Stimulated activated effector memory CD8-positive, alpha-beta T cell treated with anti-CD3 and anti-CD28 coated beads, Interleukin-12 subunit alpha, Interleukin-12 subunit beta, amount 100 ng/mL, for 72 hours (primary cell): ENCODE data around the gene ARHGDIA.
"Not testable (repeated sequence)": the region's sequence is repeated elsewhere in the genome, so short reads cannot be mapped to it uniquely, and the experiment has no call there.

ENCODE experiments used
- ATAC-seq: fragments of 150-1000 bp; cut with Tn5 transposase; 2 replicates; pipeline ENCODE4 v1.10.0; 2021
- DNase-seq, 2 donors: peaks; one replicate each; pipeline ENCODE4 v3.0.0; 2021 to 2022; ENCODE audit warnings: low spot score in 2 of 2
- H3K27ac Mint-ChIP-seq: one replicate; pipeline ENCODE4 v1.8.0; 2022; ENCODE audit warnings: mild to moderate bottlenecking, mixed read lengths
- H3K36me3 Mint-ChIP-seq: one replicate; pipeline ENCODE4 v1.8.0; 2022; ENCODE audit warnings: mild to moderate bottlenecking, mixed read lengths
- H3K4me1 Mint-ChIP-seq: one replicate; pipeline ENCODE4 v1.8.0; 2022; ENCODE audit warnings: mixed read lengths
- H3K4me3 Mint-ChIP-seq: one replicate; pipeline ENCODE4 v1.8.0; 2022; ENCODE audit warnings: mild to moderate bottlenecking, mixed read lengths
- H3K9me3 Mint-ChIP-seq: one replicate; pipeline ENCODE4 v1.8.0; 2022; ENCODE audit warnings: mixed read lengths

ARHGDIA gene

GRCh38 chr17:81846743-81847689 is 24.1 kb downstream of the ARHGDIA start:
- Mint-ChIP-seq H3K36me3 (peaks cover 100% of the 10 kb centered on the region), H3K4me3 (no peak overlapping the region), H3K27ac (peak overlapping the region; percentile 10), H3K9me3 (no peaks in the 10 kb centered on the region), H3K4me1 (no peaks in the 10 kb centered on the region)
- DNase-seq (no peak), ATAC-seq (no peak)

- Mint-ChIP-seq H3K4me3 (no peak overlapping the region), H3K27ac (peak overlapping the region; percentile 10), H3K9me3 (no peaks in the 10 kb centered on the region), H3K4me1 (no peaks in the 10 kb centered on the region), H3K36me3 (peaks cover 95% of the 10 kb centered on the region)
- ATAC-seq: no peak
- no peak for DNase-seq
These were observed 25.0 kb downstream of the ARHGDIA start for GRCh38 chr17:81845881-81846742.

- no peaks in the 10 kb centered on the region for H3K9me3 Mint-ChIP-seq
- peaks cover 88% of the 10 kb centered on the region for H3K36me3 Mint-ChIP-seq
- no peak overlapping the region for H3K4me3 Mint-ChIP-seq
- DNase-seq: no peak
- no peak overlapping the region for H3K27ac Mint-ChIP-seq
- no peak for ATAC-seq
- no peaks in the 10 kb centered on the region for H3K4me1 Mint-ChIP-seq
These were observed 25.8 kb downstream of the ARHGDIA start for GRCh38 chr17:81845361-81845760.

DNA sequence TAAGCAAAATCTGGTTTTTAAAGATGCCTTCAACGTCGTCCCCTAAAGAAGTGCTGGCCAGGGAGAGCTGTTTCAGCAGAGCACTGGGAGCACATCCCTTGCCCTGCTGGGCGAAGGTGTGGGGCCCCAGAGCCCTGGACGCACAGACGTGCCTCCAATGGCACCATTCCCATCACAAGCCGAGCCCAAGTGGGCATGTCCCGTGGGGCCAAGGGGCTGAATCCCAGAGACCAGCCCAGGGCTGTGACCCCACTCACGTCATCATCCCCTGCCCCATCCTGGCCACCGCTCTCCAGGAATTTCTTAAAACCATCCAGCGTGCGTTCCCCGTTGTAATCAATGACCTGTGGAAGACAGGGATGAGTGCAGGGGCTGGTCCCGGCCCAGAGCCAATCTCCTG is 26.2 kb downstream of the ARHGDIA start:
- no peak for DNase-seq
- Mint-ChIP-seq H3K36me3 (peaks cover 83% of the 10 kb centered on the region), H3K4me3 (no peak overlapping the region), H3K27ac (no peak overlapping the region), H3K9me3 (no peaks in the 10 kb centered on the region), H3K4me1 (no peaks in the 10 kb centered on the region)
- ATAC-seq: no peak

DNA sequence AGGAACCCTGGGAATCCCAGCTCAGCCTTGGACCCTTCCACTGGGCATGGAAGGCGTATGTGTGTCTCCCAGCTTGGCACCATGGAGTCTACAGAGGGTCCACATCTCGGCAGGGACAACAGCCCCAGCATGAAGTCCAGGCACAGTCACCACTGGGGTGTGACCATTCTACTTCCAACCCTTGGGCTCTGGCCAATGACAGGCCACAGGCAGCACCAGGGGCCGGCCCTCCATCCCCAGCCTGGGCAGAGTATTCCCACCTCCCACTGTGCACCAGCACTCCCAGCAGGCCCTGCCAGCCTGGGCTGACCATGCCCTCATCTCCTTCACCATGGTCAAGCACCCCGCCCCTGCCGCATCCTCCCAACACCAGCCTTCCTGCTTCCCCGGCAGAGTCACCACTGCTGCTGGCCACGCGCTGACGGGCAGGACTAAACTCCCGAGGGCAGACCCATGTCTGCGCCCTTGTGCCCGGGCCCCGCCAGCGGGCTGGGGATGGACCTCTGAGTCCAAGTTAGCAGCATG is 26.7 kb downstream of the ARHGDIA start:
- peaks cover 78% of the 10 kb centered on the region for H3K36me3 Mint-ChIP-seq
- ATAC-seq: no peak
- no peaks in the 10 kb centered on the region for H3K9me3 Mint-ChIP-seq
- DNase-seq: no peak
- no peak overlapping the region for H3K4me3 Mint-ChIP-seq
- H3K4me1 Mint-ChIP-seq: no peaks in the 10 kb centered on the region
- H3K27ac Mint-ChIP-seq: no peak overlapping the region

- H3K27ac Mint-ChIP-seq: no peak overlapping the region
- H3K4me1 Mint-ChIP-seq: no peaks in the 10 kb centered on the region
- no peak for ATAC-seq
- H3K4me3 Mint-ChIP-seq: no peak overlapping the region
- DNase-seq: no peak
- no peaks in the 10 kb centered on the region for H3K9me3 Mint-ChIP-seq
- peaks cover 72% of the 10 kb centered on the region for H3K36me3 Mint-ChIP-seq
These were observed 27.3 kb downstream of the ARHGDIA start for GRCh38 chr17:81843713-81844326.

DNA sequence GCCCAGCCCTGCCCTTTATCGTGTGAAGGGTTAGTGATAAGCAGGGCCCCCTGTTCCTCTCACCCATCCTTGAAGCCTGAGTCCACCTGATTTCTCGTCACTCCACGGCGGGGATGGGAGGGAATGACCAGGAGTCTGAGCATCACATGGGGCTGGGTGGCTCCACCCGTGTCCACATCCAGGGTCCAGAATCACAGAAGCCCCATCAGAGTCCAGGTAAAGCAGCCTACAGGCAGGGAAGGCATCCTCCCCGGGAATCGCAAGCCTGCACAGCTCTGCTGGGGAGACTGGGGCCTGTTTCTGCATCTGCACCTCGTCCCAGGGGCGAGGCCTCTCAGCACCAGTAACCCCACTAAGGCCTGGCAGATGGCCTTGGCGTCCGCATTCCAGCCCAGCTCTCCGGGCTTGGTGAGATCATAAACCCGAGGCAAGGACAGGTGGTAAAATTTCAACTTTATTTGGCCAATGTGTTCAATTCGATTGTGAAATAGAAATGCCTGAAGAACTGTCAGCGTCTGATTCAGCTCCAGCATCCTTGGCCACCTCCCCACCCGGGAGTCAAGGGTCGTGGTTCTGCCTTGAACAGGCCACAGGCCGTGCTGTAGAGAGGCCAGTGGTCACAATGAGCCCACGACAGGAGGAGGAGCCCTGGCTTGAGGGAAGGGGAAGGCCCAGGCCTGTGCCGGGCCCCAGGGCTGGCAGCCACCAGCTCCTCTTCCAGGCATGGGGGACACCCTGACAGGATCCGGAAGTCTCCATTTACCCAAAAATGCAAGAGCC is 28.2 kb downstream of the ARHGDIA start:
- DNase-seq: no peak
- no peak for ATAC-seq
- Mint-ChIP-seq H3K4me3 (no peak overlapping the region), H3K4me1 (no peaks in the 10 kb centered on the region), H3K36me3 (peaks cover 63% of the 10 kb centered on the region), H3K27ac (peak overlapping the region; percentile 68), H3K9me3 (no peaks in the 10 kb centered on the region)

- peak overlapping the region; percentile 68 for H3K27ac Mint-ChIP-seq
- H3K9me3 Mint-ChIP-seq: no peaks in the 10 kb centered on the region
- ATAC-seq: no peak
- no peak overlapping the region for H3K4me3 Mint-ChIP-seq
- H3K4me1 Mint-ChIP-seq: no peaks in the 10 kb centered on the region
- peaks cover 58% of the 10 kb centered on the region for H3K36me3 Mint-ChIP-seq
- DNase-seq: no peak
These were observed 28.8 kb downstream of the ARHGDIA start for GRCh38 chr17:81842378-81842724.

GRCh38 chr17:81841866-81842265 is 29.3 kb downstream of the ARHGDIA start:
- Mint-ChIP-seq H3K36me3 (peaks cover 53% of the 10 kb centered on the region), H3K27ac (no peak overlapping the region), H3K9me3 (no peaks in the 10 kb centered on the region), H3K4me3 (no peak overlapping the region), H3K4me1 (no peaks in the 10 kb centered on the region)
- DNase-seq (no peak), ATAC-seq (no peak)

DNA sequence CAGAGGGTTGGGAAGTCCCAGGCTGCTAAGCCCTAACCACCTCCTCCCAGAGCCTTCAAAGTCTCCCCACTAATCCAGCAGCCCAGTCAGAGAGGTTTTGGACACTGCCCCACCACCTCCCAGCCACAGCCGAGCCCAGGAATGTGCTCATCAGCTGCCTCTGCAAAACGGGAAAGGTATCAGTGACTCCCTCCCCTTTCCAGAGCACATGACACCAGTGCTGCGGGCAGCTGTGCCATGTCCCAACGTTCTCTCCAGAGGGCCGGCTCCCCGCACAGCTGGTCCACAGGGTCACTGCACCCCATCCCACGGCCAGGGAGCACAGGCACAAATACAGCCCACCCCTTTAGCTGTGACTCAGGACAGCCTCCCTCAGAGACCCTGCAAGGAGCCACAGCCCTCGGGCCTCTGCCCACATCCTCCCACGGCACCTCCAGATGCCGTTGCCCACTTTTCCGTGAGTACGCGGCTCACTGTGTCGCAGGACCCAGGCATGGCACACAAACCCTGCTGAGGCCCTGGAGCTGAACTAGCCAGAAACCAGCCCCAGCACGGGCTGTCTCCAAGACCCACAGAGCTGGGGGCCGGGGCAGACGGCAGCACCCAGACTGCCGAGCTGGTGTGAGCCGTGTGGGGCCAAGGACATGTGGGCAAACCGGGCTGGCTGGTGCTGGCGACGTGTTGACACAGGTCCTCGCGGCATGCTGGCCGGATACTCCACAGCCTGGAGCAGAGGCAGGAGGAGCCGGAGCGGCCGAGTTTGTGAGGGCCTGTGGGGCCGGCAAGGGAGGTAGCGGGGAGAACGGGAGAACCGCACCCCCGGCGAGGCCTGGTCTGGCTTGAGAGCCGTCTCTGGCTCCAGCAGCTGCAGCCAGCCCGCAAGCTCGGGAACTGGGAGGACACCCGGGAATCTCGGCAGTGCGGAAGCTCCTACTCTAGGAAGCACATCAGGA is 30.0 kb downstream of the ARHGDIA start:
- Mint-ChIP-seq H3K27ac (peak overlapping the region; percentile 37), H3K4me1 (no peaks in the 10 kb centered on the region), H3K4me3 (no peak overlapping the region), H3K36me3 (peaks cover 45% of the 10 kb centered on the region), H3K9me3 (no peaks in the 10 kb centered on the region)
- DNase-seq (no peak), ATAC-seq (no peak)

- not testable (repeated sequence) for H3K4me1 Mint-ChIP-seq
- H3K27ac Mint-ChIP-seq: peak overlapping the region; percentile 37
These were observed 31.1 kb downstream of the ARHGDIA start for GRCh38 chr17:81840059-81840458.

GRCh38 chr17:81839301-81839700 is 31.8 kb downstream of the ARHGDIA start:
- no peak for ATAC-seq
- peaks cover 27% of the 10 kb centered on the region for H3K36me3 Mint-ChIP-seq
- H3K27ac Mint-ChIP-seq: no peak overlapping the region
- no peaks in the 10 kb centered on the region for H3K4me1 Mint-ChIP-seq
- no peaks in the 10 kb centered on the region for H3K9me3 Mint-ChIP-seq
- no peak for DNase-seq
- no peak overlapping the region for H3K4me3 Mint-ChIP-seq

More at GRCh38 chr17:81840059-81840458, 31.1 kb downstream of the ARHGDIA start:
- not testable (repeated sequence) for ATAC-seq, H3K9me3 Mint-ChIP-seq, H3K4me3 Mint-ChIP-seq, DNase-seq
- peaks cover 35% of the 10 kb centered on the region for H3K36me3 Mint-ChIP-seq

DNA sequence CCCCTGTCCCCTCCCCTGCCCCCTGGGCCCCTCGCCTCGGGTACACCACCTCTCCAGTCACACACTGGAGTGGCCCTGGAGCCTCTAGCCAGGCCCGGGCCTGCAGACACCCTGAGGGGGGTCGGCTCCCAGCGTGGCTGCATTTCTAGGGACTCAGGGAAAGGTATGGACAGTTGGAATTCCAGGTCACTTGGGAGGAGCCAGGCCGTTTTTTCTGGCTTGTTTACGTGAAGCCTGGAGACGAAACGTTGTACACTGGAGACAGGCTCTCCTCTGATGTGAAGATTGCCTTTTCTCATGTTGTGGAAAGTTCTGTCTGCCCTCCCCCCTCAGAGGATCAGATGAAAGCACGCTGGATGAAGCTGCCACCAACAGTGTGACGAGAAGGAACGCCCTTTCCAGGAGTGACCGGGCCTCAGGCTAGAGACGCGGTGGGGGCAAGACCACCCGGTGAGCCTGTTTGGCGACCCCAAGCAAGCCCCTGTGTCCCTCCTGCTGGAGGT is 32.3 kb downstream of the ARHGDIA start:
- Mint-ChIP-seq H3K4me3 (no peak overlapping the region), H3K9me3 (no peaks in the 10 kb centered on the region), H3K4me1 (no peaks in the 10 kb centered on the region), H3K27ac (no peak overlapping the region), H3K36me3 (peaks cover 24% of the 10 kb centered on the region)
- no peak for DNase-seq
- no peak for ATAC-seq
